Measurements from ENCODE around the gene FCHO1.

The FCHO1 gene

GRCh38 chr19:17751103-17751911, at the start of gene FCHO1:
FCHO1 (plus strand) TSS chr19:17751477; CDS start chr19:17755165, 3,688 bp downstream.
- no peak for DNase-seq

- DNase-seq = no peak
Measured at GRCh38 chr19:17703824-17704463, 47.3 kb upstream of the FCHO1 start.

- DNase-seq = peak; percentile 90
Measured at GRCh38 chr19:17706750-17707181, 44.5 kb upstream of the FCHO1 start.

- no peak for DNase-seq
Measured at GRCh38 chr19:17711851-17712250, 39.4 kb upstream of the FCHO1 start.

- no peak for DNase-seq
Measured at GRCh38 chr19:17716309-17716929, 34.9 kb upstream of the FCHO1 start.

GRCh38 chr19:17718550-17718946, 32.7 kb upstream of the FCHO1 start:
- no peak for DNase-seq

GRCh38 chr19:17718947-17719711, 32.1 kb upstream of the FCHO1 start, which contains the start of gene MAP1S:
MAP1S (plus strand) TSS chr19:17719480; CDS start chr19:17719503, 23 bp downstream.
- DNase-seq = peak; percentile 85

- peak; percentile 67 for DNase-seq
Measured at GRCh38 chr19:17719730-17720400, 31.4 kb upstream of the FCHO1 start.

GRCh38 chr19:17720440-17720839, 30.8 kb upstream of the FCHO1 start:
- no peak for DNase-seq

GRCh38 chr19:17721111-17721628, 30.1 kb upstream of the FCHO1 start:
- no peak for DNase-seq

- no peak for DNase-seq
Measured at GRCh38 chr19:17721821-17722220, 29.5 kb upstream of the FCHO1 start.

GRCh38 chr19:17722655-17723240, 28.5 kb upstream of the FCHO1 start:
- no peak for DNase-seq

GRCh38 chr19:17724655-17725054, 26.6 kb upstream of the FCHO1 start:
- DNase-seq = no peak

- no peak for DNase-seq
Measured at GRCh38 chr19:17725422-17726078, 25.7 kb upstream of the FCHO1 start.

- no peak for DNase-seq
Measured at GRCh38 chr19:17726136-17726741, 25.0 kb upstream of the FCHO1 start.

GRCh38 chr19:17726964-17727773, 24.1 kb upstream of the FCHO1 start:
- DNase-seq = no peak

- no peak for DNase-seq
Measured at GRCh38 chr19:17727843-17728242, 23.4 kb upstream of the FCHO1 start.

GRCh38 chr19:17733127-17733526, 18.1 kb upstream of the FCHO1 start:
- no peak for DNase-seq

GRCh38 chr19:17734146-17734545, 17.1 kb upstream of the FCHO1 start:
- DNase-seq = no peak

GRCh38 chr19:17735410-17735809, 15.9 kb upstream of the FCHO1 start:
- no peak for DNase-seq
